Measurements from ENCODE around the gene CYB561A3. TPM values are rescaled to one million over a fixed set of nuclear protein-coding genes. Genes with fewer than 3 reads are reported as not detected.

Gene CYB561A3
- total and polyA plus RNA-seq, 2 of the 13 experiments (the other 11 are each of a cell fraction or from before 2014, with no cell fraction given) = 11.4 to 14.9 TPM

DNA sequence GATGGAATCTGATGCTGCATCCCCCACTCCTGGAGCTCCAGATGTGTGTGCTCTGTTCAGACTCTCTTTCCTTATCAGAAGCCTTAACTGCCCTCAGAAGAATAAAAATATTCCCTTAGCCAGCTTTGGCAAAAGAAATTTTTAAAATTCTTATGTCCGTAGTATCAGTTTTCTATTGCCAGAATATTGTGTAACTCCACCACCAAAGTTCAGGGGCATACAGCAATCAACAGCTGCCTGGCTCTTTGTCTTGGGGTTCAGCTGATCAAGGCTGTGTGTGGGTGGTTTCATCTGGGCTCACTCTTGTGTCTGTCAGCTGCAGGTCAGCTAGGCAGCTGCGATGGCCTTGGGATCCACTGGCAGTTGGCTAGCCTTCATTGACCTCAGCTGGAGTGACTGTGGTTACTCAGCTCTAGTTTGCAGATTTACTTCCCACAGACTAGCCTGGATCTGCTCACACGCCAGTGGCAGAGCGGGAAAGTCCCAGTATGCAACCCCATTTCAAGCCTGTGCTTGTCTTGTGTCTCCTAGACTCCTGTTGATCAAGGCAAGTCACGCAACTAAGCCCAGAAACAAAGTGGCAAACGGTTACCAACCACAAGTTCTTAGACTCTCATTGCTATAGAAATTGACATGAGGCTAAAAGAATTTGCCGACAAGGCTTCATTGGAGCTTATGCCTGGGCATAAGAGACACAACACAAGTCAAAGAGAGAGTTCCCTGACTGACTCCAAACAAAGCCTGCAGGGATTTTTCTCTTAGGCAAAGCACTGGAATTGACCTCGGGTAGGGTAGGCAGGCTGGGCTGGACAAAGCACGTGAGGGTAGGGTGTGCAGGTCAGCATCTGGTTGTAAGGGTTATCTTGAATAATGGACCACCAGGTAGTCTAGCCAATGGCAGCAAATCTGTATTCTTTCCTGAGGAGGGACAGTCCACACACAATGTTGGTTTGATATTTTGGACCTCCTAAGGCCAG lies 8.0 kb upstream of the CYB561A3 start (continued):
- TF ChIP-seq, protein P1, sequence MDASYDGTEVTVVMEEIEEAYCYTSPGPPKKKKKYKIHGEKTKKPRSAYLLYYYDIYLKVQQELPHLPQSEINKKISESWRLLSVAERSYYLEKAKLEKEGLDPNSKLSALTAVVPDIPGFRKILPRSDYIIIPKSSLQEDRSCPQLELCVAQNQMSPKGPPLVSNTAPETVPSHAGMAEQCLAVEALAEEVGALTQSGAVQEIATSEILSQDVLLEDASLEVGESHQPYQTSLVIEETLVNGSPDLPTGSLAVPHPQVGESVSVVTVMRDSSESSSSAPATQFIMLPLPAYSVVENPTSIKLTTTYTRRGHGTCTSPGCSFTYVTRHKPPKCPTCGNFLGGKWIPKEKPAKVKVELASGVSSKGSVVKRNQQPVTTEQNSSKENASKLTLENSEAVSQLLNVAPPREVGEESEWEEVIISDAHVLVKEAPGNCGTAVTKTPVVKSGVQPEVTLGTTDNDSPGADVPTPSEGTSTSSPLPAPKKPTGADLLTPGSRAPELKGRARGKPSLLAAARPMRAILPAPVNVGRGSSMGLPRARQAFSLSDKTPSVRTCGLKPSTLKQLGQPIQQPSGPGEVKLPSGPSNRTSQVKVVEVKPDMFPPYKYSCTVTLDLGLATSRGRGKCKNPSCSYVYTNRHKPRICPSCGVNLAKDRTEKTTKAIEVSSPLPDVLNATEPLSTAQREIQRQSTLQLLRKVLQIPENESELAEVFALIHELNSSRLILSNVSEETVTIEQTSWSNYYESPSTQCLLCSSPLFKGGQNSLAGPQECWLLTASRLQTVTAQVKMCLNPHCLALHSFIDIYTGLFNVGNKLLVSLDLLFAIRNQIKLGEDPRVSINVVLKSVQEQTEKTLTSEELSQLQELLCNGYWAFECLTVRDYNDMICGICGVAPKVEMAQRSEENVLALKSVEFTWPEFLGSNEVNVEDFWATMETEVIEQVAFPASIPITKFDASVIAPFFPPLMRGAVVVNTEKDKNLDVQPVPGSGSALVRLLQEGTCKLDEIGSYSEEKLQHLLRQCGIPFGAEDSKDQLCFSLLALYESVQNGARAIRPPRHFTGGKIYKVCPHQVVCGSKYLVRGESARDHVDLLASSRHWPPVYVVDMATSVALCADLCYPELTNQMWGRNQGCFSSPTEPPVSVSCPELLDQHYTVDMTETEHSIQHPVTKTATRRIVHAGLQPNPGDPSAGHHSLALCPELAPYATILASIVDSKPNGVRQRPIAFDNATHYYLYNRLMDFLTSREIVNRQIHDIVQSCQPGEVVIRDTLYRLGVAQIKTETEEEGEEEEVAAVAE (CRISPR knock-in tag; IDR thresholded peaks at IDR 0.05; ENCODE audit: borderline replicate concordance) = no peak; the same call in 1 of the 2 replicates
- peak; percentile 31; the same call in 1 of the 2 replicates for TF ChIP-seq KDM5B (CRISPR knock-in tag; IDR thresholded peaks at IDR 0.05; ENCODE audit: borderline replicate concordance)
- TF ChIP-seq ZNF788 (CRISPR knock-in tag; IDR thresholded peaks at IDR 0.05; ENCODE audit: borderline replicate concordance) = peak; percentile 81; the same call in 1 of the 2 replicates
- TF ChIP-seq ZNF451 (CRISPR knock-in tag; IDR thresholded peaks at IDR 0.05) = 0 out of 2 replicates have a peak, but pooled peaks have one; percentile 59
- TF ChIP-seq JDP2 (CRISPR knock-in tag; IDR thresholded peaks at IDR 0.05; ENCODE audit: borderline replicate concordance) = no peak; the same call in 1 of the 2 replicates
- TF ChIP-seq ZNF3 (CRISPR knock-in tag; IDR thresholded peaks at IDR 0.05) = no peak
- TF ChIP-seq, protein P2, sequence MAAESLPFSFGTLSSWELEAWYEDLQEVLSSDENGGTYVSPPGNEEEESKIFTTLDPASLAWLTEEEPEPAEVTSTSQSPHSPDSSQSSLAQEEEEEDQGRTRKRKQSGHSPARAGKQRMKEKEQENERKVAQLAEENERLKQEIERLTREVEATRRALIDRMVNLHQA (CRISPR knock-in tag; IDR thresholded peaks at IDR 0.05) = no peak
- 0 out of 2 replicates have a peak, but pooled peaks have one; percentile 29 for TF ChIP-seq ZFY (CRISPR knock-in tag; IDR thresholded peaks at IDR 0.05)
- peak; percentile 78 for TF ChIP-seq HNF4G (IDR thresholded peaks at IDR 0.05; ENCODE audit: borderline replicate concordance, low read depth, low read length)
- TF ChIP-seq HNF4G (CRISPR knock-in tag; IDR thresholded peaks at IDR 0.05; ENCODE audit: borderline replicate concordance, low read depth) = peak; percentile 54; the same call in 1 of the 2 replicates
- peak; percentile 71 for TF ChIP-seq HDAC1 (CRISPR knock-in tag; IDR thresholded peaks at IDR 0.05)
- TF ChIP-seq CEBPB (IDR thresholded peaks at IDR 0.05; ENCODE audit: borderline replicate concordance, low read depth, low read length) = peak; percentile 93
- TF ChIP-seq ZNF891 (CRISPR knock-in tag; IDR thresholded peaks at IDR 0.05) = peak; percentile 64; the same call in 1 of the 2 replicates
- TF ChIP-seq HOXA3 (CRISPR knock-in tag; IDR thresholded peaks at IDR 0.05) = peak; percentile 57; the same call in 1 of the 2 replicates
- no peak for TF ChIP-seq NONO (IDR thresholded peaks at IDR 0.05)
- peak; percentile 81 for TF ChIP-seq NONO (CRISPR knock-in tag; conservative IDR thresholded peaks at IDR 0.05)
- TF ChIP-seq MED1 (CRISPR knock-in tag; IDR thresholded peaks at IDR 0.05) = peak; percentile 91
- no peak for TF ChIP-seq ZNF784 (CRISPR knock-in tag; IDR thresholded peaks at IDR 0.05; ENCODE audit: borderline replicate concordance)
- TF ChIP-seq MEIS1 (CRISPR knock-in tag; IDR thresholded peaks at IDR 0.05; ENCODE audit: borderline replicate concordance) = peak; percentile 81; the same call in 1 of the 2 replicates
- peak; percentile 51; the same call in 1 of the 2 replicates for TF ChIP-seq KLF12 (CRISPR knock-in tag; IDR thresholded peaks at IDR 0.05; ENCODE audit: borderline replicate concordance)

Measured in HepG2 (cell line).